Measurements from ENCODE around the gene ARMC2. TPM values are rescaled to one million over a fixed set of nuclear protein-coding genes. Genes with fewer than 3 reads are reported as not detected.

ARMC2 gene
- total and polyA plus RNA-seq, 2 donors from 2014 or later: 1.9 to 12.7 TPM

DNA sequence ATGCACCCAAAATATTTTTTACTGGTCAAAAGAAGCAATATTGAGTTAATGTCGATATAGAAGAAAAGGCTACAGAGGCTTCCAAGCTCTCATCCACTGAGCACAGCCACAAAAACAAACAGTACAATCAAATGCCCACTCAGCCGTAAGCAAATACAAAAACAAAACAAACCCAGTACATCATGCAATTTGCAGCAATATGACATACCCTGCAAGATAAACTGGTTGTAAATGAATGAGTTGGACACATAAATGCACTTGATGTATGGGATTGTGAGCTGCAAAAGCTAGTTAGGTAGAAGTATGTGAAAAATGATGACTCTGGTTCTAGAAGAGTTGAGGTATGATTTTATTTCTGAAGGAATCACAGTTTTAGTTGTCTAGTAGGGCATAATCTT lies 162.5 kb downstream of the ARMC2 start:
- peaks cover 0 to 5% (median 0%) of the 10 kb centered on the region in 3 donors for H3K4me1 ChIP-seq (ENCODE audit: control insufficient read depth in 2 of 3, insufficient read depth in 2 of 3, low read depth in 1 of 3, low read length in 3 of 3)
- intact Hi-C loops (cut with DNase I): no loop called here

DNA sequence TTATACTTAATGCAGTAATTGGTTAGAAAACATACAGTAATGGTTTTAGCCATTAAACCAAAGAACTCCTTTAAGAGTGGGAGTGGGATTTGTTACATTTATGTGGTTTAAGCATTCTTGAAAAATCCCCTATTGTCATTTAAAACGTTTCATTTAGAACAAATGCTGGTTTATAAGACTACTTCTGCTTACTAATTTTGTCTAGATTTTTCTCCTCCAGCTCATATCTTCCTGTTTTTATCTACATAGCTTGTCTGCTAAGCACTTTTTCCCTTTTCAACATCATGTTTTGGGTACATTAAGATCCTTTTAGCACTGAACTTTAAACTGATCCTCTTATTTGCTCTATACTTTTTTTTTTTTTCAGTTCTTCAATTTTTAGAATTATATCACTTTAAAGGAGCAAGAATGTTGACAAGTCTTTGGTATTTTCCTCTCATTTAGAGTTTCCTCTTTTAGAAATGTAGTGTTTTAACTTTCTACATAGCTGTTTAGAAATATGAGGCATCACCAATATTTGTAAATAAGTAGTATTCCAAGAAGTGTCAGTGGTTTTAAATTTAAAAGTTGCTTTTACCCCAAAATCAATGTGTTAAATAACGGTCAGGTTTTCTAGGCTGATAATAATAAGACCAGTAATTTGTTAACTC lies 165.6 kb downstream of the ARMC2 start:
- intact Hi-C loops (cut with DNase I): no loop called here
- H3K9ac ChIP-seq (ENCODE audit: low read length in 3 of 3): no peak overlapping the region
- H3K27ac ChIP-seq (ENCODE audit: low read depth in 2 of 2, low read length in 2 of 2): no peak overlapping the region
- no peak for DNase-seq
- TF ChIP-seq, protein P1, sequence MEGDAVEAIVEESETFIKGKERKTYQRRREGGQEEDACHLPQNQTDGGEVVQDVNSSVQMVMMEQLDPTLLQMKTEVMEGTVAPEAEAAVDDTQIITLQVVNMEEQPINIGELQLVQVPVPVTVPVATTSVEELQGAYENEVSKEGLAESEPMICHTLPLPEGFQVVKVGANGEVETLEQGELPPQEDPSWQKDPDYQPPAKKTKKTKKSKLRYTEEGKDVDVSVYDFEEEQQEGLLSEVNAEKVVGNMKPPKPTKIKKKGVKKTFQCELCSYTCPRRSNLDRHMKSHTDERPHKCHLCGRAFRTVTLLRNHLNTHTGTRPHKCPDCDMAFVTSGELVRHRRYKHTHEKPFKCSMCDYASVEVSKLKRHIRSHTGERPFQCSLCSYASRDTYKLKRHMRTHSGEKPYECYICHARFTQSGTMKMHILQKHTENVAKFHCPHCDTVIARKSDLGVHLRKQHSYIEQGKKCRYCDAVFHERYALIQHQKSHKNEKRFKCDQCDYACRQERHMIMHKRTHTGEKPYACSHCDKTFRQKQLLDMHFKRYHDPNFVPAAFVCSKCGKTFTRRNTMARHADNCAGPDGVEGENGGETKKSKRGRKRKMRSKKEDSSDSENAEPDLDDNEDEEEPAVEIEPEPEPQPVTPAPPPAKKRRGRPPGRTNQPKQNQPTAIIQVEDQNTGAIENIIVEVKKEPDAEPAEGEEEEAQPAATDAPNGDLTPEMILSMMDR (IDR thresholded peaks at IDR 0.05; ENCODE audit: borderline replicate concordance, extremely low read depth, insufficient read depth): no peak
- H3K27me3 ChIP-seq (ENCODE audit: control insufficient read depth, insufficient read depth, low read length): no peaks in the 10 kb centered on the region
- no peaks in the 10 kb centered on the region for H3K36me3 ChIP-seq (ENCODE audit: control insufficient read depth in 2 of 3, insufficient read depth in 3 of 3, low read length in 3 of 3)
- FAIRE-seq: peak; percentile 8
- H3K4me3 ChIP-seq (ENCODE audit: low read length in 3 of 3): no peak overlapping the region
- H3K9me3 ChIP-seq (ENCODE audit: control insufficient read depth in 2 of 3, insufficient read depth in 1 of 3, low read length in 3 of 3): no peaks in the 10 kb centered on the region
- peaks cover 0 to 3% (median 0%) of the 10 kb centered on the region in 3 donors for H3K4me1 ChIP-seq (ENCODE audit: control insufficient read depth in 2 of 3, insufficient read depth in 2 of 3, low read depth in 1 of 3, low read length in 3 of 3)

More for the DNA sequence above, 162.5 kb downstream of the ARMC2 start:
- FAIRE-seq (no peak), DNase-seq (no peak)
- no peak overlapping the region for H3K9ac ChIP-seq (ENCODE audit: low read length in 3 of 3)
- TF ChIP-seq, protein P1 (IDR thresholded peaks at IDR 0.05; ENCODE audit: borderline replicate concordance, extremely low read depth, insufficient read depth): no peak
- no peaks in the 10 kb centered on the region for H3K36me3 ChIP-seq (ENCODE audit: control insufficient read depth in 2 of 3, insufficient read depth in 3 of 3, low read length in 3 of 3)
- no peaks in the 10 kb centered on the region for H3K9me3 ChIP-seq (ENCODE audit: control insufficient read depth in 2 of 3, insufficient read depth in 1 of 3, low read length in 3 of 3)
- H3K27ac ChIP-seq (ENCODE audit: low read depth in 2 of 2, low read length in 2 of 2): no peak overlapping the region
- H3K4me3 ChIP-seq (ENCODE audit: low read length in 3 of 3): peak overlapping the region in 1 of 3 donors; percentile 96
- no peaks in the 10 kb centered on the region for H3K27me3 ChIP-seq (ENCODE audit: control insufficient read depth, insufficient read depth, low read length)

DNA sequence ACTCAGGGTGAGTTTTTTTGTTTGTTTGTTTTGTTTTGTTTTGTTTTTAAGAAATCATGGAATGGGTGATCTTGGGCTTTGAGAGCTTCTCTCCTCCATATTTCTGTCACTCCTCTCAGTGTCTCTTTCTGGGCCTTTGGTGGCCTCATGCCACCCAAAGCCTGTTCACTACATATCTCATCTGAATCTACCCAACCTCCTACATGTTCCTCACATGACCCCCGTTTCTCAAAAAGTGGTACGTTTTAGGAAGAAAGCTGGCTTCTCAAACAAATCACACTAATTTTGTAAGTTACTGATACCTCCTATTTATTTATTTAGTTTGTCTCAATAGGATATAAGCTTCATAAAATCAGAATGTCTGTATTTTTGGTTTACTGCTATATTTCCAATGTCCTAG lies 166.4 kb downstream of the ARMC2 start:
- Histone ChIP-seq H3K27ac (ENCODE audit: low read depth in 2 of 2, low read length in 2 of 2) (no peak overlapping the region), H3K4me1 (ENCODE audit: control insufficient read depth in 2 of 3, insufficient read depth in 2 of 3, low read depth in 1 of 3, low read length in 3 of 3) (peaks cover 0 to 3% (median 0%) of the 10 kb centered on the region in 3 donors), H3K9ac (ENCODE audit: low read length in 3 of 3) (no peak overlapping the region), H3K4me3 (ENCODE audit: low read length in 3 of 3) (no peak overlapping the region), H3K9me3 (ENCODE audit: control insufficient read depth in 2 of 3, insufficient read depth in 1 of 3, low read length in 3 of 3) (no peaks in the 10 kb centered on the region), H3K36me3 (ENCODE audit: control insufficient read depth in 2 of 3, insufficient read depth in 3 of 3, low read length in 3 of 3) (no peaks in the 10 kb centered on the region), H3K27me3 (ENCODE audit: control insufficient read depth, insufficient read depth, low read length) (no peaks in the 10 kb centered on the region)
- TF ChIP-seq, protein P1 (IDR thresholded peaks at IDR 0.05; ENCODE audit: borderline replicate concordance, extremely low read depth, insufficient read depth): no peak
- no peak for DNase-seq
- no peak for FAIRE-seq
- intact Hi-C loops (cut with DNase I): no loop called here

Measured in kidney (tissue), 14 donors.